Glutamatergic neuron (in vitro differentiated cells): ENCODE results near the gene ZNF771. TPM values are rescaled to one million over a fixed set of nuclear protein-coding genes. Genes with fewer than 3 reads are reported as not detected.
A peak's percentile ranks its signal among the peaks of the same experiment; 100 is the strongest.

Experiments
- DNase-seq: peaks from one replicate; pipeline ENCODE4 v3.0.0; 2022
- H3K27ac Mint-ChIP-seq: one replicate; pipeline ENCODE4 v1.8.0; 2020; ENCODE audit warnings: mild to moderate bottlenecking, mixed read lengths, inconsistent platforms; ENCODE audit not compliant: unreplicated experiment
- H3K27me3 Mint-ChIP-seq: one replicate; pipeline ENCODE4 v1.8.0; 2020; ENCODE audit warnings: mild to moderate bottlenecking, moderate library complexity, mixed read lengths, inconsistent platforms; ENCODE audit not compliant: unreplicated experiment
- H3K36me3 Mint-ChIP-seq: one replicate; pipeline ENCODE4 v1.8.0; 2020; ENCODE audit warnings: mild to moderate bottlenecking, mixed read lengths, inconsistent platforms; ENCODE audit not compliant: unreplicated experiment
- H3K4me1 Mint-ChIP-seq: one replicate; pipeline ENCODE4 v1.8.0; 2020; ENCODE audit warnings: mild to moderate bottlenecking, low read depth, mixed read lengths, inconsistent platforms; ENCODE audit not compliant: unreplicated experiment
- H3K4me3 Mint-ChIP-seq: one replicate; pipeline ENCODE4 v1.8.0; 2020; ENCODE audit warnings: mild to moderate bottlenecking, mixed read lengths, inconsistent platforms; ENCODE audit not compliant: unreplicated experiment
- H3K9me3 Mint-ChIP-seq: one replicate; pipeline ENCODE4 v1.8.0; 2020; ENCODE audit warnings: mild to moderate bottlenecking, moderate library complexity, mixed read lengths, inconsistent platforms; ENCODE audit not compliant: unreplicated experiment
- CTCF ChIP-seq: fragments of 200-600 bp; sonication (generic); IDR thresholded peaks from one replicate; pipeline ENCODE4 v1.5.0; 2021; ENCODE audit not compliant: partially characterized antibody, unreplicated experiment
- total RNA-seq: library from RNA; stranded (reverse); fragmentation: NEBNext Ultra II Directional; extraction: Animal tissue kit (Norgen Biotek cat#: 25700); gene quantifications from one replicate; pipeline ENCODE4 v1.2.1, GENCODE V29; 2021; ENCODE audit not compliant: unreplicated experiment

The ZNF771 gene
- total RNA-seq, 1 donor from 2014 or later = 7.8 TPM

GRCh38 chr16:30377812-30378235, 29.6 kb upstream of the ZNF771 start:
- Mint-ChIP-seq H3K4me1 (peaks cover 10% of the 10 kb centered on the region), H3K4me3 (peak overlapping the region; percentile 97), H3K36me3 (peaks cover 4% of the 10 kb centered on the region), H3K9me3 (peaks cover 15% of the 10 kb centered on the region), H3K27ac (peak overlapping the region; percentile 100), H3K27me3 (peaks cover 17% of the 10 kb centered on the region)
- TF ChIP-seq CTCF = no peak
- DNase-seq = peak; percentile 86

DNA sequence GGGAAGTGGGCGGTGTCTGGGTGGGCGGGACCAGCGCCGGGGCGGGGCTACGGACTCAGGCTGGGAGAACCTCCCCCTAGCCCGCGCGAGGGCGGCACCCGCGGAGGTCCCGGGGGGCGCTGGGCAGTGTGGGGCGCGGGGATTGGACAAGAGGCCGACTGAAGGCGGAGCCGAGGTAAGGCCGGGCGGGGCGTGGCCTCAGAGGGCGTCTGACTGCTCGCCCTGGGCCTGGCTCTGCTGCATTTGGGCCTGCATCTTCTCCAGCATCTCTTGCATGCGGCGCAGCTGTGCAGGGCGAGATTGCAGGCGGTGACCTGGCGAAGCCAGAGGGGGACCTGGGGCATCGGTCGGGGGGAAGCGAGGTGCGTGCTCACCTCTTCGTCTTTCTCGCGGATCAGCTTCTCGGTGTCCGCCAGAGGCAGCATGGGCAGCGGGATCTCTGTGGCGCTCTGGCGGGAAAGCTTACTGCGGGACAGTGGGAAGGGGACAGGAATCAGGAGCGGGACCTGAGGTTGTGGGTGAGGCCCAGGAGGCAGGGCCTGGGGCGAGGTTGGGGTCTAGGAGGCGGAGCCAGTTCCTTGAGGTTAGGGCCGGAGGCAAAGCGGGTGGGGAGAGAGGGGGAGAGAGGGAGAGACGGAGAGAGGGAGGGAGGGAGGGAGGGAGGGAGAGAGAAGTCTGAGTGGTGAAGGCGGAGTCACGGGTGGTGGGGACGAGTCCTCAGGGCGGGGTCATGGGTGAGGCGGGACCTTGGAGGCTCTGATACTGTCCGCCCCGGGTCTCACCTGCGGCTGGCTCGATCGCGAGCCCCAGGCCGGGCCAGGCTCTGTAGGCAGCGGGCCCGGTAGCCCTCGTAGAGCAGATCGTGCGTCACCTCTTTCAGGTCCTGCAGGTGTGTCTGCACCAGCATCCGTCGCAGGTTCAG, 28.9 kb upstream of the ZNF771 start:
- peak overlapping the region; percentile 97 for H3K4me3 Mint-ChIP-seq
- peak overlapping the region; percentile 100 for H3K27ac Mint-ChIP-seq
- peak; percentile 100 for DNase-seq
- peaks cover 17% of the 10 kb centered on the region for H3K27me3 Mint-ChIP-seq
- no peak for TF ChIP-seq CTCF
- peaks cover 8% of the 10 kb centered on the region for H3K4me1 Mint-ChIP-seq
- peaks cover 4% of the 10 kb centered on the region for H3K36me3 Mint-ChIP-seq
- peaks cover 12% of the 10 kb centered on the region for H3K9me3 Mint-ChIP-seq

GRCh38 chr16:30379158-30379783, 28.1 kb upstream of the ZNF771 start:
- Mint-ChIP-seq H3K27me3 (peaks cover 19% of the 10 kb centered on the region), H3K9me3 (peaks cover 9% of the 10 kb centered on the region), H3K4me1 (peaks cover 8% of the 10 kb centered on the region), H3K27ac (peak overlapping the region; percentile 100), H3K4me3 (peak overlapping the region; percentile 97), H3K36me3 (peaks cover 4% of the 10 kb centered on the region)
- peak; percentile 13 for TF ChIP-seq CTCF
- DNase-seq = no peak

DNA sequence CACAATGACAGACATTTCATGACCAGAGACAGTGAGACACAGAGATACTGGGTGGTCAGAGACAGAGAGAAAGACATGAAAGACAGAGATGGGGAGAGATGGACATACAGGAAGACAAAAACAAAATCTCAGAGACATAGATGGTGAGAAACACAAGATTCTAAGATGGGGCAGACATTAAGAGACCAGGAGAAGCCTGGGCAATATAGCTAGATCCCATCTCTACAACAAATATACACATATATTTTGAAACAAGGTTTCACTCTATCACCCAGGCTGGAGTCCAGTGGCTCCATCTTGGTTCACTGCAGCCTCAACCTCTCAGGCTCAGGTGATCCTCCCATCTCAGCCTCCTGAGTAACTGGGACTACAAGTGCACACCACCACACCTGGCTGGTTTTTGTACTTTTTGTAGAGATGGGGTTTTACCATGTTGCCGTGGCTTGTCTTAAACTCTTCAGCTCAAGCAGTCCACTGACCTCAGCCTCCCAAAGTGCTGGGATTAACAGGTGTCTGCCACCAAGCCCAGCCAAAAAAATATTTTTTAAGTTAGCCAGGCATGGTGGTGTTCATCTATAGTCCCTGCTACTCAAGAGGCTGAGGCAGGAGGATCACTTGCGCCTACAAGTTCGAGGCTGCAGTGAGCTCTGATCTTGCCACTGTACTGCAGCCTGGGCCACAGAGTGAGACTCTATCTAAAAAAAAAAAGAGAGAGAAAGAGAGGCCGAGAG, 27.2 kb upstream of the ZNF771 start:
- peaks cover 8% of the 10 kb centered on the region for H3K4me1 Mint-ChIP-seq

More for the DNA sequence above, 27.2 kb upstream of the ZNF771 start:
- Mint-ChIP-seq H3K27ac (peak overlapping the region; percentile 60), H3K27me3 (peaks cover 19% of the 10 kb centered on the region), H3K36me3 (peaks cover 4% of the 10 kb centered on the region), H3K9me3 (peaks cover 7% of the 10 kb centered on the region), H3K4me3 (peak overlapping the region; percentile 97)
- TF ChIP-seq CTCF = no peak
- DNase-seq = no peak
